Osteoblast (primary cell): Measurements from ENCODE around the gene SS18L1. TPM values are rescaled to one million over a fixed set of nuclear protein-coding genes. Genes with fewer than 3 reads are reported as not detected.
"Not testable (repeated sequence)": the region's sequence is repeated elsewhere in the genome, so short reads cannot be mapped to it uniquely, and the experiment has no call there.

Experiments
- DNase-seq: peaks from one replicate; pipeline ENCODE4 v3.0.0; 2011; ENCODE audit warnings: low spot score, mixed read lengths; ENCODE audit not compliant: insufficient read length; ENCODE audit errors: missing footprints
- H2AFZ ChIP-seq: 2 replicates; pipeline ENCODE4 v1.6.0; 2011; ENCODE audit warnings: mild to moderate bottlenecking, low read length
- H3K27ac ChIP-seq: 2 replicates; pipeline ENCODE4 v1.5.1; 2011; ENCODE audit warnings: mild to moderate bottlenecking, low read depth, low read length, moderate library complexity
- H3K27me3 ChIP-seq: 2 replicates; pipeline ENCODE4 v1.6.0; 2012; ENCODE audit warnings: mild to moderate bottlenecking, control low read depth, inconsistent platforms, low read length, moderate library complexity; ENCODE audit not compliant: insufficient read depth
- H3K36me3 ChIP-seq: 2 replicates; pipeline ENCODE4 v1.5.1; 2011; ENCODE audit warnings: mild to moderate bottlenecking, low read length, control low read depth, moderate library complexity; ENCODE audit not compliant: insufficient read depth
- H3K4me1 ChIP-seq: 2 replicates; pipeline ENCODE4 v1.5.1; 2011; ENCODE audit warnings: mild to moderate bottlenecking, low read length, control low read depth, moderate library complexity; ENCODE audit not compliant: insufficient read depth
- H3K4me2 ChIP-seq: 2 replicates; pipeline ENCODE4 v1.6.0; 2011; ENCODE audit warnings: mild to moderate bottlenecking, low read length; ENCODE audit not compliant: insufficient read depth
- H3K4me3 ChIP-seq: fragments of 200-600 bp; sonication (generic); 3 replicates; pipeline ENCODE4 v1.5.1; 2012; ENCODE audit warnings: mild to moderate bottlenecking, low read length, inconsistent platforms; ENCODE audit not compliant: insufficient read depth
- H3K79me2 ChIP-seq: 2 replicates; pipeline ENCODE4 v1.6.0; 2012; ENCODE audit warnings: mild to moderate bottlenecking, low read length, control low read depth, inconsistent platforms; ENCODE audit not compliant: insufficient read depth
- H3K9me3 ChIP-seq: 2 replicates; pipeline ENCODE4 v1.5.1; 2011; ENCODE audit warnings: low read depth, low read length, control low read depth
- H4K20me1 ChIP-seq: 2 replicates; pipeline ENCODE4 v1.6.0; 2012; ENCODE audit warnings: mild to moderate bottlenecking, low read length, control low read depth; ENCODE audit not compliant: insufficient read depth
- CTCF ChIP-seq: IDR thresholded peaks from 2 replicates; pipeline ENCODE4 v1.5.1; 2011; ENCODE audit warnings: mild to moderate bottlenecking, low read depth, low read length, moderate library complexity; ENCODE audit errors: extremely low read depth
- total RNA-seq: library from RNA; depleted of rRNA; stranded (reverse); fragments of >200 nt; gene quantifications from 2 replicates; pipeline ENCODE4 v1.2.3, GENCODE V29; 2012

The SS18L1 gene
- total RNA-seq, 1 donor: 12.7 TPM

GRCh38 chr20:62114894-62115293 lies 28.7 kb upstream of the SS18L1 start:
- no peak for DNase-seq
- H2AFZ ChIP-seq: no peak overlapping the region
- H3K4me3 ChIP-seq: no peak overlapping the region
- H3K4me1 ChIP-seq: no peaks in the 10 kb centered on the region
- TF ChIP-seq CTCF: no peak
- H3K27me3 ChIP-seq: peaks cover 39% of the 10 kb centered on the region
- H3K27ac ChIP-seq: no peak overlapping the region
- H3K79me2 ChIP-seq: no peaks in the 10 kb centered on the region
- H3K9me3 ChIP-seq: peaks cover 3% of the 10 kb centered on the region
- H3K36me3 ChIP-seq: no peaks in the 10 kb centered on the region
- no peak overlapping the region for H3K4me2 ChIP-seq
- no peaks in the 10 kb centered on the region for H4K20me1 ChIP-seq

GRCh38 chr20:62115800-62116407 lies 27.7 kb upstream of the SS18L1 start:
- not testable (repeated sequence) for H3K36me3 ChIP-seq, H2AFZ ChIP-seq, H3K4me3 ChIP-seq, H3K4me2 ChIP-seq, H3K27ac ChIP-seq, H4K20me1 ChIP-seq, H3K4me1 ChIP-seq, H3K79me2 ChIP-seq, H3K9me3 ChIP-seq
- peaks cover 39% of the 10 kb centered on the region for H3K27me3 ChIP-seq
- DNase-seq: peak; percentile 73

GRCh38 chr20:62116558-62117361 lies 26.8 kb upstream of the SS18L1 start:
- Histone ChIP-seq H3K9me3 (peaks cover 3% of the 10 kb centered on the region), H3K27me3 (peaks cover 39% of the 10 kb centered on the region), H3K4me2 (no peak overlapping the region), H2AFZ (no peak overlapping the region), H3K4me1 (peaks cover 3% of the 10 kb centered on the region), H3K4me3 (no peak overlapping the region), H3K27ac (no peak overlapping the region), H4K20me1 (no peaks in the 10 kb centered on the region), H3K79me2 (no peaks in the 10 kb centered on the region), H3K36me3 (no peaks in the 10 kb centered on the region)
- TF ChIP-seq CTCF: no peak
- DNase-seq: peak; percentile 44

DNA sequence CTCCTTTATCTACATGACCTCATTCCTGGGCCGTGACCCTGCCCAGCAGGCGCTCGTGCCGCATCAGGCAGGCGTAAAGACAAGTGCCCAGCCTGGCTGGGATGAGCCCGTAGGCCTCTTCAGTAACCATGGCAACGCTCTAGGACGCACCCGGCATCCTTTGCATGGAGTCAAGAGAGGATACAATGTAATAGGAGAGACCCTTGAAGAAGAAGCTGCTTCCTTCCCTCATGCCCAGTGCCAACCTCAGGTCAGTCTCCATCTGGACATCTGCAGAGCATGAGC lies 26.3 kb upstream of the SS18L1 start:
- peaks cover 3% of the 10 kb centered on the region for H3K4me1 ChIP-seq
- H4K20me1 ChIP-seq: no peaks in the 10 kb centered on the region
- DNase-seq: peak; percentile 49

More for the DNA sequence above, 26.3 kb upstream of the SS18L1 start:
- TF ChIP-seq CTCF: no peak
- H3K4me3 ChIP-seq: no peak overlapping the region
- no peaks in the 10 kb centered on the region for H3K36me3 ChIP-seq
- H3K79me2 ChIP-seq: no peaks in the 10 kb centered on the region
- H2AFZ ChIP-seq: no peak overlapping the region
- H3K27ac ChIP-seq: no peak overlapping the region
- H3K9me3 ChIP-seq: peaks cover 3% of the 10 kb centered on the region
- H3K27me3 ChIP-seq: peaks cover 39% of the 10 kb centered on the region
- H3K4me2 ChIP-seq: no peak overlapping the region
